ENCODE results near the gene IGDCC3. TPM values are rescaled to one million over a fixed set of nuclear protein-coding genes. Genes with fewer than 3 reads are reported as not detected.

The IGDCC3 gene
- total RNA-seq, 1 donor from 2014 or later = not detected

- DNase-seq (ENCODE audit: low read depth, low spot score) = no peak
These were observed 48.4 kb downstream of the IGDCC3 start for GRCh38 chr15:65329288-65329983.

- no peak for DNase-seq (ENCODE audit: low read depth, low spot score)
These were observed 49.1 kb downstream of the IGDCC3 start for GRCh38 chr15:65328506-65329287.

DNA sequence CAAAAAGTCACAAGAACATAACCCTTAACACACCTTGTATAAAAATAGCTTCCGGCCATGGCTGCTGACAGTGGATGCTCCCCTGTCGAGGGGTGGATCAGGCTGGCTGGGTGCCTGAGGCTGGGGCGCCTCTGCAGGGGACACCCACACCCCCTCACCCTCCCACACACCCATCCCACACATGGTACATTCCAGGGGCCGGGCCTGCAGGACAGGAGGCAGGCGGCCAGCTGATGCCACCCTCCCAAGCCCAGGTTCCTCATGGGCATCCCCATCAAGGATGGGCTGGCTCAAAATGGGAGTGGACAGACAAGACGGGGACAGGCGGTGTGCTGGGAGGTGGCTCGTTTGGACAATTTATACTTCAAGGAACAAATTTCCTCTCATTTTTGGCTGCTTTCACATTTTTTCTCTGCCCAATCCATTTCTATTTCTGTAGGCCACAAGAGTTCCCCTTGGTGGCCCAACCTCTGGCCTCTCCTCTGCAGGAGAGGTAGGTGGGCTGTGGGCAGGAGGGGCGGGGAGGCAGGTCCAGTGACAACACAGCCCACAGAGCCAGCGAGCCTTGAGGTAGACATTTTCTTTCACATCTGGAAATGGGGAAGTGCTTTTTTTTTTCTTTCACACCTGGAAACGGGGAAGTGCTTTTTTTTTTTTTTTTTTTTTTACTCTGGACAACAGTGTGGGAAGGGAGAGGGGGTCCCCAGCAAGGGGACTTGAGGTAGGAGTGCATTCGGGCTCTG is 50.0 kb downstream of the IGDCC3 start:
- DNase-seq (ENCODE audit: low read depth, low spot score) = no peak

- DNase-seq (ENCODE audit: low read depth, low spot score) = no peak
These were observed 51.0 kb downstream of the IGDCC3 start for GRCh38 chr15:65326818-65327217.

- peak; percentile 75 for DNase-seq (ENCODE audit: low read depth, low spot score)
These were observed 51.7 kb downstream of the IGDCC3 start for GRCh38 chr15:65326117-65326526.

- DNase-seq (ENCODE audit: low read depth, low spot score) = no peak
These were observed 54.7 kb downstream of the IGDCC3 start for GRCh38 chr15:65323071-65323511.

DNA sequence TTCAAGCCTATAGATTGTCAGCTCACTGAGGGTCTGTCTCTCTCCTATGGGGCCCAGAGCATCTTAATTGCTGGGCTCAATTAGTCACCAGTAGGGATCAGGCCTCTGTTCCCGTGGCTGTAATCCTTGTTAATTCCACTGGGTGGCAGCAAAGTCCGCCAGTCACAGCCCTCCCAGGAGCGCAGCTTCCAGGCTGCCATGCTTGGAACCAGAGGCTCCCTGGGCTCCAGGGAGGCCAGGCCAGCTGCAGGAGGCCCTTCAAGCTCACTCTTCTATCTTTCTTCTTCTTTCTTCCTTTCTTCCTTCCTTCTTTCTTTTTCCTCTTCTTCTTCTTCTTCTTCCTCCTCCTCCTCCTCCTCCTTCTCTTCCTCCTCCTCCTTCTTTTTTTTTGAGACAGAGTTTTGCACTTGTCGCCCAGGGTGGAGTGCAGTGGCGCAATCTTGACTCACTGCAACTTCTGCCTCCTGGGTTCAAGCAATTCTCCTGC is 58.9 kb downstream of the IGDCC3 start:
- no peak for DNase-seq (ENCODE audit: low read depth, low spot score)

GRCh38 chr15:65312400-65312916 is 65.3 kb downstream of the IGDCC3 start:
- no peak for DNase-seq (ENCODE audit: low read depth, low spot score)

GRCh38 chr15:65311760-65312159 is 66.0 kb downstream of the IGDCC3 start:
- no peak for DNase-seq (ENCODE audit: low read depth, low spot score)

DNA sequence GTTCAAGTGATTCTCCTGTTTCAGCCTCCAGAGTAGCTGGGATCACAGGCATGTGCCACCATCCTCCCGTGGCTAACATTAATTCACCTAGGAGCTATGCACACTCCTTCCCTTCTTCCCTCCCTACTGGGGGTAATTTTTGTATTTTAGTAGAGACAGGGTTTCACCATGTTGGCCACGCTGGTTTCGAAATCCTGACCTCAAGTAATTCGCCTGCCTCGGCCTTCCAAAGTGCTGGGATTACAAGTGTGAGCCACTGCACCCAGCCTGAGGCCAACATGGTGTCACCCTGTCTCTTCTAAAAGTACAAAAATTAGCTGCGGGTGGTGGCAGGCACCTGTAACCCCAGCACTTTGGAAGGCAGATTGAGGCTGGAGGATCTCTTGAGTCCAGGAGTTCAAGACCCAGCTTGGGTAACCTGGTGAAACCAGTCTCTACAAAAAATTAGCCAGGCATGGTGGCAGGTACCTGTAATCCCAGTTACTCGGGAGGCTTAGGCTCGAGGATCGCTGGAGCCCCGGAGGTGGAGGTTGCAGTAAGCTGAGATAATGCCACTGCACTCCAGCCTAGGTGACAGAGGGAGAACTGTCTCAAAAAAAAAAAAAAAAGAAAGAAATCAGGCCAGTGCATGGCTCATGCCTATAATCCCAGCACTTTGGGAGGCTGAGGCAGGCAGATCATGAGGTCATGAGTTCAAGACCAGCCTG is 67.2 kb downstream of the IGDCC3 start:
- DNase-seq (ENCODE audit: low read depth, low spot score) = no peak

DNA sequence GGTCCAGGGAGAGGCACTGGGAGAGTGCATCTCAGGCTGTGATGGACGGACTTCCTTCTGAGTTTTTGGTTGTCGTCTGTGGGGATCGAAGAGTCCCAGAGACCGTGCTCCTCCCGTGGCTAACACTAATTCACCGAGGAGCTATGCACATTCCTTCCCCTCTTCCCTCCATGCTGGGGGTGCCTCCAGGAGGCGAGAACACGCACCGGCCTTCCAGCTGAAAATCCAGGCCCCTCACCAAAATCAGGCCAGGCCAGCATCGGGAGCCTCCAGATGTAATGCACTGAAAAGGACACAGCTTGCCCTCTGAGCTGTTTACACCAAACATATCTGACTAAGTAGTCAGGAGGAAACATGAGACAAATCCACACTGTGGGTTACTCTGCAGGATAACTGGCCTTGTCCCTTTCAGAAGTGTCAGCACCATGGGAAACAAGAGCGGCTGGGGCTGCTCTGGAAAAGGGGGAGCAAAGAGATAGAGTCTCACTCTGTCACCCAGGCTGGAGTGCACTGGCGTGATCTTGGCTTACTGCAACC is 67.9 kb downstream of the IGDCC3 start:
- no peak for DNase-seq (ENCODE audit: low read depth, low spot score)

GRCh38 chr15:65307978-65308377 is 69.8 kb downstream of the IGDCC3 start:
- DNase-seq (ENCODE audit: low read depth, low spot score) = no peak

- DNase-seq (ENCODE audit: low read depth, low spot score) = no peak
These were observed 71.3 kb downstream of the IGDCC3 start for GRCh38 chr15:65306551-65306950.

DNA sequence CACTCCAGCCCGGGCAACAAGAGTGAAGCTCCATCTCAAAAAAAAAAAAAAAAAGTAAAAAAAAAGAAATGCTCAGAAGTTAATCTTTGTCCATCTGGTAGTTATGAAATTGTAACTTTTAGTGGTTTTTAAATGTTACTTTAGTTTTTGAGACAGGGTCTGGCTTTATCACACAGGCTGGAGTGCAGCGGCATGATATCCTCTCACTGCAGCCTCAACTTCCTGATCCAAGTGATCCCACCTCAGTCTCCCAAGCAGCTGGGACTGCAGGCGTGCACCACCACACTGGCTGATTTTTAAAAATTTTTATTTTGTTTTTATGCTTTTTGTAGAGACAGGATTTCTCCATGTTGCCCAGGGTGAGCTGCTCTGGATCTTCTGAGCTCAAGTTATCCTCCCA is 72.0 kb downstream of the IGDCC3 start:
- no peak for DNase-seq (ENCODE audit: low read depth, low spot score)

DNA sequence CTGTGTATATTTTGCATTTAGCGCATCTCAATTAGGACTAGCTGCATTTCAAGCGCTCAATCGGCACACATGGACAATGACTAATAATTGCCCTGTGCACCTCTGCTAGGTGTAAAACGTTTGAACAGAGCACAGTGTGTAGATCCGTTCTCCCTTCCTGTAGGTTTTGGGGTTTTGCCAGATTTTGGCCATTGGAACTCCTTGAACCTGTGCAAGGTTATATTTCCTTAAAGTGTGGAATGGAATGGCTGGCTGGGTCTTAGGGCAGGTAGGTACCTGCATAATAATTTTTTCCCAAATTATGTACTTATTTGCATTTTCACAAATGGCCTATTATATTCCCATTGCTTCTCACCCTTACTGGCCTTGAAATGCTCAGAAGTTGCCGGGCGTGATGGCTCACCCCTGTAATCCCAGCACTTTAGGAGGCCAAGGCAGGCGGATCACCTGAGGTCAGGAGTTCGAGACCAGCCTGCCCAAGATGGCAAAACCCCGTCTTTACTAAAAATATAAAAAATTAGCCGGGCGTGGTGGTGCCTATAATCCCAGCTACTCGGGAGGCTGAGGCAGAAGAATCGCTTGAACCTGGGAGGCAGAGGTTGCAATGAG is 72.5 kb downstream of the IGDCC3 start:
- DNase-seq (ENCODE audit: low read depth, low spot score) = no peak

DNA sequence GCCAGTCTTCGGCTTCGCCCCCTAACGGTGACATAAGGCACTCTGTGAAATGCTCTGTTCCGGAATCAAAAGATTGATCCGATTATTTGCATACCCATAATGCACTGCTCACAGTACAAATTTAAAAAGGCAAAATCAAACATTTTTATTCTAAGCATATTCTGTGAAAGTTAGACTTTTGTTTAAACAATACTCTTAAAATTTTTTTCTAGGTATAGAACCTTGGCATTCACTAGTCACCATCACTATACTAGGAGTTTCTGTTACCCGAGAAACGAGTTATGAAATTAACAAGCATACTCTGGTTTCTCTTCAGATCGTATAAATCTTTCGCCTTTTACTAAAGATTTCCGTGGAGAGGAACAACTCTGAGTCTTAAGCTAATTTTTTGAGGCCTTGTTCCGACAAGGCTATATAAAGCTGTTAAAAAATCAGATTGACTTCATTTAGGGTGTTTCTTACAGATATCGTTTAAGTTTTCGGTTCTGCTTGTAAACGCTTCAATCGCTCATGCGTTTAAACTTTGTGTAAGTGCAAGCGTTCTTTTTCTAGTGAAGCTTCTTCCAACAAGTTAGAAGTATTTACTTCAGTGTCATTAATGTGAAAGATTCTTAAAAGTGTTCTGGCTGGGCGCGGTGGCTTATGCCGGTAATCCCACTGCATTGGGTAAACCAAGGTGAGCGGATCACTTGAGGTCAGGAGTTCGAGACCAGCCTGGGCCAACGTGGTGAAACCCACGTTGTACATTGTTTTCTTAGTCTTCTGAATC is 73.2 kb downstream of the IGDCC3 start, which contains the start of gene RNU5B-1:
RNU5B-1 (plus strand) TSS at position 297 of the 769 bp plus-strand sequence.
- peak; percentile 66 for DNase-seq (ENCODE audit: low read depth, low spot score)

DNA sequence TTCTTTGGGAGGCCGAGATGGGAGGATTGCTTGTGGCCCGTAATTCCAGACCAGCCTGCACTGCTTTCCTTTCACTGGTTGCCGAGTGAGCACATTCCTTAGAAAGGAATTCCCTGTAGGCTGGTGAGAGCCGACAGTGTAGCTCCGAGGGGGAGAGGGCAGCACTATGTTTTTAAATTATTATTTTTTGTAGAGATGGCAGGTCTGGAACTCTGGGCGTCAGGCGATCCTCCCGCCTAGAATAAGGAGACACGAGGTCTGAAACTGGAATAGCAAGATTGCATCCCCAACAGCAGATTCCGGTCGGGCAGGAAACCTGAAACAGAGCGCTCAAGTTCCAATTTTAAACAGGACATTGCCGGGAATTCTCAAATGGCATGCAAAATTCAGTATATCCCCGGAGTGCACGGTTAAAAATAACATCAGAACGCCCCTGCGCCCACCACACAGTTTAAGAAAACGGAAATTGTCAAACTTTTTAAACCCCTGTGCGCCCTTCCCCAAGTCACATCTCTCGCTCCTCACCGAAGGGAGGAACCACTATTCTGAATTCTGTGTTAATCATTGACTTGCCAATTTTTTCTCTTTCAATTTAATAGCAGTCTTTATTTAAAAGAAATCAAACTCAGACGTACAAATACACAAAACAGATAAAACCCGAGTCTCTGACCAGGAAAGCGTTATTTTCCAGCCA is 74.0 kb downstream of the IGDCC3 start:
- no peak for DNase-seq (ENCODE audit: low read depth, low spot score)

DNA sequence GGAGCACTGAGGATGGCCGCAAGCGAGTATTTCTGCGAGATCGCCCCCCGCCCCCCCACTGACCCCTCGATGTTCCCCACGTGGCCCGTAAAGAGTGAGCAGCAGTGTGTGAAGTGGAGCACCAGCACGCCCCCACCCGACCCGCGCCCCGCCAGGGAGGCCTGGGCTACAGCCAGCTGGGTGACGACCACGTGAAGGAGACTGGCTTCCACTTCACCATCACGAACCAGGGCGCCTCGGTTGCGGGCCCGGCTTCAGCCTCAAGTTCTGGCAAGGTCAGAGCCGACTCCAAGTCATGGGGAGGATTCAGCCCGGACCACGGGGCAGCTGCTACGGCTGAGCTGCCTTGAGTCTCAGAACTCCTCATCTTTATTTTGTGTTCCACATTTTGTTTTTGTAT is 75.7 kb downstream of the IGDCC3 start:
- no peak for DNase-seq (ENCODE audit: low read depth, low spot score)

- no peak for DNase-seq (ENCODE audit: low read depth, low spot score)
These were observed 76.8 kb downstream of the IGDCC3 start for GRCh38 chr15:65300924-65301441.
